HCT116 (cell line): ENCODE results near the gene CHRNG. TPM values are rescaled to one million over a fixed set of nuclear protein-coding genes. Genes with fewer than 3 reads are reported as not detected.

Experiments
- ATAC-seq: fragments of 200-7000 bp; cut with Tn5 transposase; 2 replicates; pipeline ENCODE4 v1.9.1; 2020; ENCODE audit warnings: mild to moderate bottlenecking, moderate library complexity
- BruUV-seq: library from RNA; stranded (reverse); fragments of 400-500 nt; replicated peaks from 2 replicates; lab custom pipeline; 2021; lab: Mats Ljungman, UMichigan
- CTCF ChIA-PET: fragments of 300-600 bp; sonication (Branson Sonifier 250); formaldehyde crosslinking; loops from one replicate; lab custom pipeline; 2021; ENCODE audit warnings: antibody characterized with exemption; lab: Charles Lee
- POLR2A ChIA-PET: fragments of 300-600, 350-600 bp; sonication (Branson Sonifier 250); formaldehyde crosslinking; loops from one replicate; lab custom pipeline; 2021; ENCODE audit warnings: antibody characterized with exemption; lab: Charles Lee
- RAD21 ChIA-PET, 2 experiments: fragments of 300-600 bp; sonication (Branson Sonifier 250); formaldehyde crosslinking; loops; one replicate each; lab custom pipeline; 2023; ENCODE audit warnings: low total read pairs in 2 of 2; ENCODE audit not compliant: uncharacterized antibody in 2 of 2, unreplicated experiment in 2 of 2, low non-redundant PET in 1 of 2; lab: Charles Lee
- DNase-seq: peaks from one replicate; pipeline ENCODE4 v3.0.0-alpha.2; 2010; ENCODE audit warnings: low read depth, low spot score
- H2AFZ ChIP-seq: fragments of 200-600 bp; shearing (Covaris generic), sonication (generic); 2 replicates; pipeline ENCODE4 v1.6.1; 2017; ENCODE audit warnings: low read depth, mixed run types, mixed read lengths, antibody characterized with exemption, low read length; ENCODE audit not compliant: poor library complexity, severe bottlenecking
- H3K27ac ChIP-seq: 2 replicates; pipeline ENCODE4 v1.5.1; 2012; ENCODE audit warnings: low read depth, low read length
- H3K27me3 ChIP-seq: fragments of 200-600 bp; sonication (generic); 2 replicates; pipeline ENCODE4 v1.6.1; 2016; ENCODE audit warnings: mixed run types, low read length, mixed read lengths; ENCODE audit not compliant: insufficient read depth
- H3K36me3 ChIP-seq, 2 experiments: fragments of 200-500 bp in 1 of 2; fragments of 200-600 bp in 1 of 2; sonication (Bioruptor generic) in 1 of 2; sonication (generic) in 1 of 2; 2 replicates each; pipeline versions ENCODE4 v1.5.1 to v1.6.1; 2014 to 2016; ENCODE audit warnings: low read length in 2 of 2, inconsistent platforms in 1 of 2, mixed read lengths in 1 of 2, mixed run types in 1 of 2; ENCODE audit not compliant: insufficient read depth in 2 of 2, control insufficient read depth in 1 of 2
- H3K4me1 ChIP-seq, 2 experiments: fragments of 200-600 bp in 1 of 2; sonication (generic) in 1 of 2; 2 replicates each; pipeline versions ENCODE4 v1.5.1 to v1.6.1; 2012 to 2017; ENCODE audit warnings: low read length in 2 of 2, inconsistent platforms in 1 of 2, mild to moderate bottlenecking in 1 of 2, mixed read lengths in 1 of 2, mixed run types in 1 of 2, moderate library complexity in 1 of 2; ENCODE audit not compliant: insufficient read depth in 2 of 2, control insufficient read depth in 1 of 2
- H3K4me2 ChIP-seq: fragments of 200-600 bp; sonication (generic); 2 replicates; pipeline ENCODE4 v1.6.1; 2017; ENCODE audit warnings: mixed run types, low read length, mixed read lengths
- H3K4me3 ChIP-seq, 2 experiments: fragments of 200-600 bp in 1 of 2; sonication (generic) in 1 of 2; replicated peaks in 1 of 2; 2 replicates each; pipeline ENCODE4 v1.5.1; 2011 to 2016; ENCODE audit warnings: low read length in 2 of 2, control low read depth in 1 of 2, low read depth in 1 of 2, mild to moderate bottlenecking in 1 of 2, mixed read lengths in 1 of 2, mixed run types in 1 of 2
- H3K79me2 ChIP-seq: fragments of 200-600 bp; sonication (generic); 2 replicates; pipeline ENCODE4 v1.6.1; 2017; ENCODE audit warnings: mild to moderate bottlenecking, mixed run types, low read length, moderate library complexity, mixed read lengths; ENCODE audit not compliant: insufficient read depth
- H3K9ac ChIP-seq: fragments of 200-600 bp; sonication (generic); 2 replicates; pipeline ENCODE4 v1.6.1; 2016; ENCODE audit warnings: low read length, mixed read lengths
- H3K9me2 ChIP-seq: fragments of 200-600 bp; sonication (generic), shearing (Covaris generic); 2 replicates; pipeline ENCODE4 v1.6.1; 2017; ENCODE audit warnings: mixed run types, mild to moderate bottlenecking, moderate library complexity; ENCODE audit not compliant: insufficient read depth
- H3K9me3 ChIP-seq, 2 experiments: fragments of 200-500 bp in 1 of 2; fragments of 200-600 bp in 1 of 2; sonication (Bioruptor generic) in 1 of 2; sonication (generic) in 1 of 2; 2 replicates each; pipeline ENCODE4 v1.6.1; 2014 to 2017; ENCODE audit warnings: low read length in 2 of 2, mixed read lengths in 2 of 2, inconsistent platforms in 1 of 2, low read depth in 1 of 2, mild to moderate bottlenecking in 1 of 2, mixed run types in 1 of 2, moderate library complexity in 1 of 2; ENCODE audit not compliant: control insufficient read depth in 1 of 2, insufficient read depth in 1 of 2
- H4K20me1 ChIP-seq: fragments of 200-600 bp; sonication (generic), shearing (Covaris generic); 2 replicates; pipeline ENCODE4 v1.6.1; 2017; ENCODE audit warnings: mixed run types, mild to moderate bottlenecking, moderate library complexity; ENCODE audit not compliant: insufficient read depth
- CBX3 ChIP-seq: IDR thresholded peaks from 2 replicates; pipeline ENCODE4 v1.6.1; 2012; ENCODE audit warnings: low read depth
- CEBPB ChIP-seq: IDR thresholded peaks from 2 replicates; pipeline ENCODE4 v1.6.1; 2012; ENCODE audit warnings: low read depth
- EGR1 ChIP-seq: IDR thresholded peaks from 2 replicates; pipeline ENCODE4 v1.6.1; 2012; ENCODE audit warnings: low read depth
- ELF1 ChIP-seq: IDR thresholded peaks from 2 replicates; pipeline ENCODE4 v1.6.1; 2012; ENCODE audit warnings: low read depth, borderline replicate concordance
- EZH2 ChIP-seq: fragments of 200-600 bp; sonication (generic); IDR thresholded peaks from 2 replicates; pipeline ENCODE4 v1.6.1; 2017; ENCODE audit warnings: antibody characterized with exemption, mixed run types
- EZH2phosphoT487 ChIP-seq: fragments of 200-600 bp; IDR thresholded peaks from 2 replicates; pipeline ENCODE4 v1.6.1; 2018; ENCODE audit warnings: antibody characterized with exemption, borderline replicate concordance
- FOSL1 ChIP-seq: IDR thresholded peaks from 2 replicates; pipeline ENCODE4 v1.6.1; 2012; ENCODE audit warnings: low read depth
- JUND ChIP-seq: IDR thresholded peaks from 2 replicates; pipeline ENCODE4 v1.6.1; 2012
- POLR2A ChIP-seq: IDR thresholded peaks from 2 replicates; pipeline ENCODE4 v1.7.0; 2011; ENCODE audit warnings: borderline replicate concordance; ENCODE audit not compliant: insufficient read depth, insufficient read length; ENCODE audit errors: extremely low read depth
- POLR2AphosphoS5 ChIP-seq: IDR thresholded peaks from 2 replicates; pipeline ENCODE4 v1.6.1; 2011; ENCODE audit warnings: mild to moderate bottlenecking, low read depth, low read length, moderate library complexity
- RAD21 ChIP-seq: IDR thresholded peaks from 2 replicates; pipeline ENCODE4 v1.6.1; 2012; ENCODE audit warnings: low read depth, mild to moderate bottlenecking
- SP1 ChIP-seq: IDR thresholded peaks from 2 replicates; pipeline ENCODE4 v1.6.1; 2012; ENCODE audit warnings: low read depth
- SRF ChIP-seq: IDR thresholded peaks from 2 replicates; pipeline ENCODE4 v1.6.1; 2012; ENCODE audit warnings: low read depth
- TCF7L2 ChIP-seq: IDR thresholded peaks from 2 replicates; pipeline ENCODE4 v1.7.0; 2011; ENCODE audit warnings: borderline replicate concordance, inconsistent platforms; ENCODE audit not compliant: insufficient read depth, insufficient read length; ENCODE audit errors: extremely low read depth
- YY1 ChIP-seq: IDR thresholded peaks from 2 replicates; pipeline ENCODE4 v1.6.1; 2011; ENCODE audit warnings: low read length, low read depth, moderate library complexity, mild to moderate bottlenecking; ENCODE audit not compliant: insufficient replicate concordance; ENCODE audit errors: extremely low read depth
- ZNF274 ChIP-seq: fragments of 200-500 bp; sonication (Bioruptor generic); IDR thresholded peaks from 2 replicates; pipeline ENCODE4 v1.6.1; 2014; ENCODE audit warnings: mild to moderate bottlenecking, low read depth, low read length, inconsistent platforms
- intact Hi-C: fragments of 100-400 bp; cut with micrococcal nuclease; formaldehyde crosslinking; loops from 2 replicates; pipeline ENCODE4 v1.10.0; 2022
- total RNA-seq: library from RNA; stranded (reverse); gene quantifications from one replicate; pipeline ENCODE4 v1.2.1, GENCODE V29; 2021; ENCODE audit not compliant: unreplicated experiment
- TF ChIP-seq, protein P1 (sequence below): IDR thresholded peaks from 2 replicates; pipeline ENCODE4 v1.6.1; 2012
- TF ChIP-seq, protein P2 (sequence below): IDR thresholded peaks from 2 replicates; pipeline ENCODE4 v1.6.1; 2012; ENCODE audit warnings: low read depth
- TF ChIP-seq, protein P3 (sequence below): IDR thresholded peaks from 2 replicates; pipeline ENCODE4 v1.6.1; 2012

CHRNG gene
- total RNA-seq, 1 experiment from 2014 or later: not detected

GRCh38 chr2:232515639-232516038 is 23.9 kb upstream of the CHRNG start:
- no peak for ATAC-seq
- no peaks in the 10 kb centered on the region for H3K79me2 ChIP-seq
- no peaks in the 10 kb centered on the region for H3K9me2 ChIP-seq
- no peaks in the 10 kb centered on the region for H3K36me3 ChIP-seq
- CTCF ChIA-PET: no interaction called here
- H3K4me2 ChIP-seq: no peak overlapping the region
- H3K27ac ChIP-seq: no peak overlapping the region
- H3K4me3 ChIP-seq: no peak overlapping the region
- no peak for DNase-seq
- POLR2A ChIA-PET: no interaction called here
- no peaks in the 10 kb centered on the region for H3K4me1 ChIP-seq
- H3K9me3 ChIP-seq: no peaks in the 10 kb centered on the region
- no TSS peak for BruUV-seq
- no peak overlapping the region for H2AFZ ChIP-seq
- TF ChIP-seq POLR2A: no peak
- no peak for TF ChIP-seq EZH2
- no peaks in the 10 kb centered on the region for H3K27me3 ChIP-seq
- no peak overlapping the region for H3K9ac ChIP-seq
- intact Hi-C loops: no loop called here
- RAD21 ChIA-PET: no interaction called here
- H4K20me1 ChIP-seq: no peaks in the 10 kb centered on the region

- DNase-seq (no peak), ATAC-seq (no peak)
- Histone ChIP-seq H3K4me1 (no peaks in the 10 kb centered on the region), H3K9me2 (no peaks in the 10 kb centered on the region), H4K20me1 (no peaks in the 10 kb centered on the region), H3K27ac (no peak overlapping the region), H3K9ac (no peak overlapping the region), H2AFZ (no peak overlapping the region), H3K27me3 (no peaks in the 10 kb centered on the region), H3K9me3 (no peaks in the 10 kb centered on the region), H3K36me3 (no peaks in the 10 kb centered on the region), H3K4me3 (no peak overlapping the region), H3K4me2 (no peak overlapping the region), H3K79me2 (no peaks in the 10 kb centered on the region)
- ChIA-PET POLR2A (no interaction called here), RAD21 (no interaction called here), CTCF (no interaction called here)
- TF ChIP-seq YY1 (no peak), RAD21 (no peak), CBX3 (no peak), POLR2A (no peak), TCF7L2 (no peak), POLR2AphosphoS5 (no peak), JUND (no peak), SP1 (no peak), ELF1 (no peak), CEBPB (no peak), FOSL1 (no peak), EZH2phosphoT487 (no peak), ZNF274 (no peak), SRF (no peak), EGR1 (no peak)
- TF ChIP-seq, protein P1, sequence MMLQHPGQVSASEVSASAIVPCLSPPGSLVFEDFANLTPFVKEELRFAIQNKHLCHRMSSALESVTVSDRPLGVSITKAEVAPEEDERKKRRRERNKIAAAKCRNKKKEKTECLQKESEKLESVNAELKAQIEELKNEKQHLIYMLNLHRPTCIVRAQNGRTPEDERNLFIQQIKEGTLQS: no peak
- TF ChIP-seq, protein P2, sequence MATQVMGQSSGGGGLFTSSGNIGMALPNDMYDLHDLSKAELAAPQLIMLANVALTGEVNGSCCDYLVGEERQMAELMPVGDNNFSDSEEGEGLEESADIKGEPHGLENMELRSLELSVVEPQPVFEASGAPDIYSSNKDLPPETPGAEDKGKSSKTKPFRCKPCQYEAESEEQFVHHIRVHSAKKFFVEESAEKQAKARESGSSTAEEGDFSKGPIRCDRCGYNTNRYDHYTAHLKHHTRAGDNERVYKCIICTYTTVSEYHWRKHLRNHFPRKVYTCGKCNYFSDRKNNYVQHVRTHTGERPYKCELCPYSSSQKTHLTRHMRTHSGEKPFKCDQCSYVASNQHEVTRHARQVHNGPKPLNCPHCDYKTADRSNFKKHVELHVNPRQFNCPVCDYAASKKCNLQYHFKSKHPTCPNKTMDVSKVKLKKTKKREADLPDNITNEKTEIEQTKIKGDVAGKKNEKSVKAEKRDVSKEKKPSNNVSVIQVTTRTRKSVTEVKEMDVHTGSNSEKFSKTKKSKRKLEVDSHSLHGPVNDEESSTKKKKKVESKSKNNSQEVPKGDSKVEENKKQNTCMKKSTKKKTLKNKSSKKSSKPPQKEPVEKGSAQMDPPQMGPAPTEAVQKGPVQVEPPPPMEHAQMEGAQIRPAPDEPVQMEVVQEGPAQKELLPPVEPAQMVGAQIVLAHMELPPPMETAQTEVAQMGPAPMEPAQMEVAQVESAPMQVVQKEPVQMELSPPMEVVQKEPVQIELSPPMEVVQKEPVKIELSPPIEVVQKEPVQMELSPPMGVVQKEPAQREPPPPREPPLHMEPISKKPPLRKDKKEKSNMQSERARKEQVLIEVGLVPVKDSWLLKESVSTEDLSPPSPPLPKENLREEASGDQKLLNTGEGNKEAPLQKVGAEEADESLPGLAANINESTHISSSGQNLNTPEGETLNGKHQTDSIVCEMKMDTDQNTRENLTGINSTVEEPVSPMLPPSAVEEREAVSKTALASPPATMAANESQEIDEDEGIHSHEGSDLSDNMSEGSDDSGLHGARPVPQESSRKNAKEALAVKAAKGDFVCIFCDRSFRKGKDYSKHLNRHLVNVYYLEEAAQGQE: no peak
- TF ChIP-seq, protein P3, sequence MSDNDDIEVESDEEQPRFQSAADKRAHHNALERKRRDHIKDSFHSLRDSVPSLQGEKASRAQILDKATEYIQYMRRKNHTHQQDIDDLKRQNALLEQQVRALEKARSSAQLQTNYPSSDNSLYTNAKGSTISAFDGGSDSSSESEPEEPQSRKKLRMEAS: no peak
- intact Hi-C loops: no loop called here
- BruUV-seq: no TSS peak
Observed at GRCh38 chr2:232516551-232516950, 22.9 kb upstream of the CHRNG start.
